AG09309 (cell line): ENCODE results near the gene EZH1.

Source experiments
- DNase-seq: peaks from one replicate; pipeline ENCODE4 v3.0.0-alpha.2; 2010; ENCODE audit warnings: low read depth
- H3K4me3 ChIP-seq: 2 replicates; pipeline ENCODE4 v1.5.1; 2011; ENCODE audit warnings: mild to moderate bottlenecking, low read depth, low read length, moderate library complexity; ENCODE audit not compliant: control insufficient read depth
- TF ChIP-seq, protein P1 (sequence below): IDR thresholded peaks from 2 replicates; pipeline ENCODE4 v1.5.1; 2011; ENCODE audit warnings: mild to moderate bottlenecking, low read depth, low read length, inconsistent platforms; ENCODE audit not compliant: insufficient read depth, control insufficient read depth; ENCODE audit errors: missing control alignments

The EZH1 gene

DNA sequence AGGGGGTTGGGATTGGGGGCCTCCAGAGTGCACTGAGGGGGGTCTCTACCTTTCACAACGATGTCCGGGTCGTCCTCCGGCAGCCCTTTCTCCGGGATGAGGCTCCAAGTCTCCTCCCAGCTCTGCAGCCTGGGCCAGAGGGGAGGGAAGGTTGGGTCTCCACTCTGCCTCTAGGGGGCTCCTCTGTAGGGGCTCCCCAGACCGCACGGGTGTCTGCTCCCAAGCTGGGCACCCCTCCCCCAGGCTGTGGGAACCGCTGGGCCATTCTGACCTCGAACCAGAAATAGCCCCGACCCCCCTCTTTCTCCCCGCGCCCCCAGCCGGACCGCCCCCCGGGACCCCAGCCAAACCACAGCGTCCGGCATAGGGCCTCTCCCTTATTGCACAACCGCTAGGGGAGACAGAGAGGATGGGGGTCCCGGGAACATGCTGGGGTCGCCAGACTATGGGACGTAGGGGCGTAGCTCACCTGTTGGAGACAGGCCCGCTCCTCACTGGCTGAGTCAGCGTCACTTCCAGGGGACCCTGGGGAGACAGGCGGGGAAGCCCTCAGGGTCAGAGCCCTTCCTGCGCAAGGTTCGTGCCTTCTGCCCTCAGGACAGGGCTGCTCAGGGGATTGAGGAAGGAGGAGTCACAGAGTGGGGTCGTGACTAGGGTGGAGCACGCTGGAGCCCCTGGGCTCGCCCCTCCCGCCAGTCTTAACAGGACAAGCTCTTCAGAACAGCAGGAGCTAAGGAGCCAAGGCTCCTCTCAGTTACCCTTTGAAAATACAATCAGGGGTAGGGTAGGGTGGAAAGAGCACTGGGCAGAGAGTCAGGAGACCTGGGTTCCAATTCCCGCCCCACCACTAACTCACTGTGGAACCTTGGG lies 70.7 kb downstream of the EZH1 start:
- TF ChIP-seq, protein P1, sequence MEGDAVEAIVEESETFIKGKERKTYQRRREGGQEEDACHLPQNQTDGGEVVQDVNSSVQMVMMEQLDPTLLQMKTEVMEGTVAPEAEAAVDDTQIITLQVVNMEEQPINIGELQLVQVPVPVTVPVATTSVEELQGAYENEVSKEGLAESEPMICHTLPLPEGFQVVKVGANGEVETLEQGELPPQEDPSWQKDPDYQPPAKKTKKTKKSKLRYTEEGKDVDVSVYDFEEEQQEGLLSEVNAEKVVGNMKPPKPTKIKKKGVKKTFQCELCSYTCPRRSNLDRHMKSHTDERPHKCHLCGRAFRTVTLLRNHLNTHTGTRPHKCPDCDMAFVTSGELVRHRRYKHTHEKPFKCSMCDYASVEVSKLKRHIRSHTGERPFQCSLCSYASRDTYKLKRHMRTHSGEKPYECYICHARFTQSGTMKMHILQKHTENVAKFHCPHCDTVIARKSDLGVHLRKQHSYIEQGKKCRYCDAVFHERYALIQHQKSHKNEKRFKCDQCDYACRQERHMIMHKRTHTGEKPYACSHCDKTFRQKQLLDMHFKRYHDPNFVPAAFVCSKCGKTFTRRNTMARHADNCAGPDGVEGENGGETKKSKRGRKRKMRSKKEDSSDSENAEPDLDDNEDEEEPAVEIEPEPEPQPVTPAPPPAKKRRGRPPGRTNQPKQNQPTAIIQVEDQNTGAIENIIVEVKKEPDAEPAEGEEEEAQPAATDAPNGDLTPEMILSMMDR: peak; percentile 67
- no peak for DNase-seq
- H3K4me3 ChIP-seq: peak overlapping the region; percentile 93

DNA sequence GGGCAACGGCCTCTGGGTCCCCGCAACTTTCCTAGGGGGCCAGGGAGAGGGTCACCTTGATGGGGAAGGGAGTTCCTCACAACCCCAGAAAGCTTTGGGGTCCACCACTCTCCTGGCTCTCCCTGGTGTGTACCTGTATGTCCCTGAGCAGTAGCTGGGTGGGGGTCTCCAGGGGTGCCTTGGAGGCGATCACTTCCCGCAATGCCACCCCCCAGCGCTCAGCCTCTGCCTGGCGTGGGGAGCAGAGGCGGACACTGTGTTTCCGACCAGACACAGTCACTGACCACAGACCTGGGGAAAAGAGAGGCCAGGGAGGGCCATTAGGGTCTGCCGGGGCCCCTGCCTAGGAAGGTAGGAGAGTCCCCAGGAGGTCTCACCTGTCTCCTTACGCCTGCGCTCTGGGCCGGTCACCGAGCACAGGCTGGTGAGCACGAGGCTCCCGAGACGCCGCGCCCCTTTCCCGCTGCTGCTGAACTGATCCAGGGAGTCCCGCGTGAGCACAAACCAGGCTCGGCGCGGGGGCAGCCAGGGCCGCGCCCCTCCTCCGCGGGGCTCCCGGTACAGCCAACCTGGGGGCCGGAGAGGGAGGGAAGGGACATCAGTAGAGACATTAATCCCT lies 71.5 kb downstream of the EZH1 start:
- TF ChIP-seq, protein P1: no peak
- no peak for DNase-seq
- peak overlapping the region; percentile 93; the same call in 1 of the 2 replicates for H3K4me3 ChIP-seq

DNA sequence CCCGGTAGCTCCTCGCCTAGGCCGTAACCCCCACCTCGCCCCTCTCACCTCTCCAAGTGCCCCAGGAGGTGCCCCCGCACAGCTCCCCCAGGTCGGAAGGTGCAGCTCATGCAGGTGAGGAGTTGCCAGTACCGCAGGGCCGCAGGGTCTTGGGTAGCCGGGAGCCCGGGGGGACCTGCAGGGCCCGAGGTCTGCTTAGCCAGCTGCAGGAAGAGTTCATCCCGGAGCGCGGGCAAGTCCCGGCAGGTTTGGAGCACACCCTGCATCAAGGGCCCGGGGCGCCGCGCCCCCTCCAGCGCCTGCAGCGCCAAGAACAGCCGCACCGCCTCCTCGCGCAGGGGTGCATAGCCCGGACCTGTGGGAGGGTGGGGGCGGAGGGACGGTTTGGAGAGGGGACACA lies 72.8 kb downstream of the EZH1 start:
- no peak for DNase-seq
- no peak overlapping the region for H3K4me3 ChIP-seq
- TF ChIP-seq, protein P1: no peak

DNA sequence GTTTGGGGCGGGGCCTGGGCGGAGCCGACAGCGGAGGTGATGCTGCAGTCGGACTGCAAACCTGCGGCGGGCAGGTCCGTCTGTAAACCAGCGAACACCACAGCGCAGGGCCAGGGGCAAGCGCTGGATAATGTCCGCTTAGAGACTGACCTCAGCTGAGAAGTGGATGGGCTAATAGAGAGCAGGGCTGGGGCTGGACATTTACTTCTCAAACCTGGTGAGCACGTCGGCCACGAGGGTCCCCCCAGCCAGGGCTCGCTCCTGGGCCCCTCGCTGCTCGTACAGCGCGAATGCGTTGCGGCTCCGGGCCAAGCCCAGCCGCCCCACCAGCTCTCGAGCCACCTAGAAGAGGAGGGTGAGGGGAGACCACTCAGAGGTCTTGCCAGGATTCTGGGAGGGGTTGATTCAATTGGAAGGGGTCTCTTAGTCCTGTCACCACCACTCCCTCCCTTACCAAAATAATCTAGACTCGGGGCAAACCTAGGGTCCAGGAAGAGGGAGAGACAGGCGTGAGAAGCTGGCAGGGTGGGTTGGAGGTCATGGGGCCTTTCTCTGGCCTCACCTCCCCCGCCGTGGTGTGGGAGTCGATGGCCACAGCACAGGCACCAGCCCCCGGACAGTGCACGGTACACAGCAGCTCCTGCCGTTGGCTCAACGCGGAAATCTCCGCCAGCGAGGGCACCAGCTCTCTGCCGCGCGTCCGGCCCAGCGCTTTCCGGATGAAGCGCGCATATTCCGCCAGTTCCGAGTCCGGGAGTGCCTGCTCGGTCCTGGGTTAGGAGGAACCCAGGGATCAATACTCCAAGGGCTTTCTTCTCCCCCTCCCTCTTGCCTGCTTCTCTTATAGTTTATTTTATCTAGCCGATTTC lies 73.8 kb downstream of the EZH1 start:
- no peak overlapping the region for H3K4me3 ChIP-seq
- DNase-seq: no peak
- TF ChIP-seq, protein P1: no peak

DNA sequence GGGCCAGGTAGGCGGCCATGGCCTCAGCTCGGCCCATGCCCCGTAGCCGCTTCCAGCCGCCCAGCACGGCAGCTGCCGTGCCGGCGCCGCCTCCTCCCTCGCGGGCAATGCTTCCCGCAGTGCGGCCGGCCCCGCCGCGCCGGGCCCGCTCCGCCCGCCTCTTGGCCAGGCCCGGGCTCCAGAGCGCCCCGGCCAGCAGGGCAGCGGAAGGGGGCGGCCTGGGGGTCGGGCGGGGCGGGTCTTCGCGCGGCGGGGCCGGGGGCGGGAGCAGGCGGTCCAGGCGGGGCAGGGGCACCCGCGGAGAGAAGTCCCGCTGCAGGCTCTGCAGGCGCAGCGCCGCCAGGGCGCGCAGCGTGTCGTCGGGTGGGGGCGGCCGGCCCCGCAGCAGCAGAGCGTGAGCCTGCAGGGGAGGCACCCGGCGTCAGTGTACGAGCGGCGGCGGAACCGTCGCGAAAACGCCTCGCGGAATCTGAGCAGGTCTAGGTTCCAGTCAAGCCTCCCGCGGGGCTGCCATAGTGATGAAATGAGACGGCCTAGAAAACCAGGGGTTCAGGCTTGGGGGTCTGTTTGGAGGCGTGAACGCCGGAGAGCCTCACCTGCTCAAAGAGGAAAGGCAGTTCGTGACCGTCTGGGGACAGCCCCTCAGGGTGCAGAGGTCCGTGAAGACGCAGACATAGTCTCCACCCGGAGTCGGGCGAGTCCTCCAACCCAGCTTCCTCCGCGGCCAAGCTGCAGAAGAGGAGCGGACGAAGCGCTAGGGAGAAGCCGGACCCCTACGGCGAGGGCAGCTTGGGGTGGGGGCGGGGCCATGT lies 74.7 kb downstream of the EZH1 start:
- H3K4me3 ChIP-seq: no peak overlapping the region
- TF ChIP-seq, protein P1: no peak

DNA sequence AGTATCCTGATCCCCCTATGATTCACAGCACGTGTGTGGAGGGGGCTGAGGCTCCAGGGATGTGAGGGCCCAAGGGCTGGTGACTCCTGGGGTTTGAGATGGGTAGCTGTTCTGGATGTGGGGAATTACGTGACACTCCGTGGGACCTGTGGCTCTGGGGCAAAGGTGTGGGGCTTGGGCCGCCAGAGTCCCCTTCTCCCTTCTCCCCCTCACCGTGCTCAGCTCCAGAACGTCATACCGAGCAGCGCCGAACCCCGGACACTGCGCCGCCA lies 75.2 kb downstream of the EZH1 start:
- no peak for DNase-seq
- TF ChIP-seq, protein P1: no peak
- H3K4me3 ChIP-seq: no peak overlapping the region

More for the DNA sequence above, 74.7 kb downstream of the EZH1 start:
- DNase-seq: no peak
